Endothelial cell of umbilical vein (primary cell): ENCODE results near the gene M6PR.

Experiments used
- CTCF ChIP-seq, 2 donors: IDR thresholded peaks; 1 replicate in 1 of 2; 2 replicates in 1 of 2; pipeline ENCODE4 v1.5.1; 2011; ENCODE audit warnings: low read length in 2 of 2, mild to moderate bottlenecking in 2 of 2, moderate library complexity in 2 of 2, control low read depth in 1 of 2, inconsistent platforms in 1 of 2, low read depth in 1 of 2; ENCODE audit not compliant: insufficient read depth in 1 of 2; ENCODE audit errors: extremely low read depth in 1 of 2
- EZH2 ChIP-seq: IDR thresholded peaks from 2 replicates; pipeline ENCODE4 v1.6.1; 2012; ENCODE audit warnings: borderline replicate concordance, low read depth, mild to moderate bottlenecking, moderate library complexity, low read length, inconsistent platforms; ENCODE audit not compliant: severe bottlenecking
- FOS ChIP-seq: IDR thresholded peaks from 2 replicates; pipeline ENCODE4 v1.6.1; 2011; ENCODE audit warnings: mild to moderate bottlenecking, low read length, moderate library complexity, borderline replicate concordance; ENCODE audit not compliant: insufficient read depth
- GATA2 ChIP-seq: IDR thresholded peaks from 2 replicates; pipeline ENCODE4 v1.7.0; 2011; ENCODE audit warnings: low read depth, mild to moderate bottlenecking, moderate library complexity, mixed read lengths, low read length; ENCODE audit not compliant: insufficient read length, insufficient read depth
- JUN ChIP-seq: IDR thresholded peaks from 2 replicates; pipeline ENCODE4 v1.6.1; 2011; ENCODE audit warnings: borderline replicate concordance, low read depth; ENCODE audit not compliant: insufficient read length, insufficient read depth
- MAX ChIP-seq: IDR thresholded peaks from 2 replicates; pipeline ENCODE4 v1.6.1; 2011; ENCODE audit not compliant: insufficient read depth, insufficient read length
- MYC ChIP-seq: IDR thresholded peaks from one replicate; pipeline ENCODE4 v1.6.1; 2011; ENCODE audit warnings: mild to moderate bottlenecking, low read depth, low read length
- POLR2A ChIP-seq: IDR thresholded peaks from 2 replicates; pipeline ENCODE4 v1.6.1; 2012; ENCODE audit warnings: low read depth, mild to moderate bottlenecking, control low read depth, low read length
- POLR2AphosphoS5 ChIP-seq: IDR thresholded peaks from 2 replicates; pipeline ENCODE4 v1.6.1; 2012; ENCODE audit warnings: low read depth, mild to moderate bottlenecking, control low read depth, low read length, moderate library complexity; ENCODE audit not compliant: insufficient read depth

GRCh38 chr12:8917751-8918150 is 31.7 kb downstream of the M6PR start:
- no peak for TF ChIP-seq EZH2
- no peak for TF ChIP-seq POLR2A
- TF ChIP-seq CTCF (IDR thresholded peaks at IDR 0.05; ENCODE audit: extremely low read depth in 1 of 2, insufficient read depth in 1 of 2, low read depth in 1 of 2, low read length in 2 of 2): no peak
- TF ChIP-seq FOS: no peak
- TF ChIP-seq MAX: no peak
- no peak for TF ChIP-seq MYC
- TF ChIP-seq JUN: no peak
- TF ChIP-seq POLR2AphosphoS5: no peak
- TF ChIP-seq GATA2: no peak
